A375 (cell line): ENCODE data around the gene CEP170B. TPM values are rescaled to one million over a fixed set of nuclear protein-coding genes. Genes with fewer than 3 reads are reported as not detected.

Experiments used
- total RNA-seq: library from RNA; depleted of rRNA; stranded (reverse); fragments of >200 nt; shearing (Covaris generic); gene quantifications from 2 replicates; pipeline ENCODE4 v1.2.3, GENCODE V29; 2014; rRNA removed

The CEP170B gene
- 11.9 and 13.7 TPM in 2 replicates for total RNA-seq

GRCh38 chr14:104865081-104865630 lies at the start of gene CEP170B:
Gene CEP170B (plus strand): TSS chr14:104865268. CDS start chr14:104868451, 3,183 bp downstream.

GRCh38 chr14:104924421-104925213 lies 59.5 kb downstream of the CEP170B start, which contains the start of gene PLD4:
Gene PLD4 (plus strand): TSS chr14:104924879. CDS start chr14:104927141, 2,262 bp downstream.

Other genes starting within 250 kb of the CEP170B start
- gene INF2, start 175.7 kb upstream of the CEP170B start, total RNA-seq: 39.9 and 41.5 TPM in 2 replicates
- 2.9 and 6.4 TPM in 2 replicates for gene ADSS1, start 141.0 kb upstream of the CEP170B start, total RNA-seq
- 124 and 133 TPM in 2 replicates for gene SIVA1, start 112.1 kb upstream of the CEP170B start, total RNA-seq
- gene AKT1, start 69.5 kb upstream of the CEP170B start, total RNA-seq: 82.7 and 90.9 TPM in 2 replicates
- gene ZBTB42, start 64.2 kb upstream of the CEP170B start, total RNA-seq: 1.4 and 4.4 TPM in 2 replicates
- gene PLD4, start 59.6 kb downstream of the CEP170B start, total RNA-seq: 0.03 and 0.04 TPM in 2 replicates
- gene AHNAK2, start 113.1 kb downstream of the CEP170B start, total RNA-seq: 12.6 and 14.7 TPM in 2 replicates
- 8.4 and 12.0 TPM in 2 replicates for gene CLBA1, start 120.5 kb downstream of the CEP170B start, total RNA-seq
- 67.5 and 70.2 TPM in 2 replicates for gene CDCA4, start 155.8 kb downstream of the CEP170B start, total RNA-seq
- 0.16 TPM in 1 of 2 replicates, not detected in the other for gene GPR132, start 200.2 kb downstream of the CEP170B start, total RNA-seq